ENCODE results near the gene SLC25A47.

- TF ChIP-seq CTCF (IDR thresholded peaks at IDR 0.05) (no peak), POLR2A (IDR thresholded peaks at IDR 0.05) (no peak)
Observed at GRCh38 chr14:100313464-100314230, 9.5 kb upstream of the SLC25A47 start.

Measured in body of pancreas (tissue), 4 donors.